Measurements from ENCODE around the gene ANGPTL8. TPM values are rescaled to one million over a fixed set of nuclear protein-coding genes. Genes with fewer than 3 reads are reported as not detected.

Gene ANGPTL8
- total and polyA plus RNA-seq, 2 of the 13 experiments (the other 11 are each of a cell fraction or from before 2014, with no cell fraction given) = 27.3 to 243 TPM

DNA sequence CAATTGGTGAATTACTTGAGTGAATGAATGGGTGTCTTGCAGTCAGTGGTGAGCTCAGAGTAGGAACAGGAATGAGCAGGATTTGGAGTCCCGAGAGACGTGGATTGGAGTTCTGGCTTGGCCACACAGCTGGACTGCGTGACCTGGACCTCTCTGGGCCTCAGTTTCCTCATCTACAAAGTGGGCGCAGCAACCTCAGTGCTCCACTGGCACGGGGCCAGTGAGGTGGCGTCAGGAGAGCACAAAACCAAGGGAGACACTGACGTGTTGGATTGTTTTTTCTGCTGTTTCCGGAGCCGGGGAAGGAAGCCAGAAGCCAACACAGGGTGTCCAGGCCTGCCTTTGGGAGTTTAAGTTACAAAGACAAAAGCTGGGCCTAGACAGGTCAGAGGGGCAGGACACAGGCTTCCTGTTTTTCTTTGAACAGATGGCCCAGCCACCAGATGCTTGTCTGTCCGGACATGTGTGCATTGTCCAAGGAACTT lies 29.4 kb downstream of the ANGPTL8 start (continued):
- no peak for TF ChIP-seq EZH2 (conservative IDR thresholded peaks at IDR 0.05; ENCODE audit: low read depth, low read length)
- TF ChIP-seq, protein P1, sequence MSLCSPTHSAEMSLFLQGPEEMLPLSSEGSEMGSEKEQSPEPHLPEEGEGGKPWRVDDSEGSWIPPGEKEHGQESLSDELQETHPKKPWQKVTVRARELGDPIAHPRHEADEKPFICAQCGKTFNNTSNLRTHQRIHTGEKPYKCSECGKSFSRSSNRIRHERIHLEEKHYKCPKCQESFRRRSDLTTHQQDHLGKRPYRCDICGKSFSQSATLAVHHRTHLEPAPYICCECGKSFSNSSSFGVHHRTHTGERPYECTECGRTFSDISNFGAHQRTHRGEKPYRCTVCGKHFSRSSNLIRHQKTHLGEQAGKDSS (CRISPR knock-in tag; IDR thresholded peaks at IDR 0.05; ENCODE audit: borderline replicate concordance, low read depth) = peak; percentile 83
- TF ChIP-seq SMARCE1 (IDR thresholded peaks at IDR 0.05; ENCODE audit: borderline replicate concordance) = no peak
- no peak for TF ChIP-seq ZNF205 (CRISPR knock-in tag; IDR thresholded peaks at IDR 0.05)
- TF ChIP-seq GTF2F1 (IDR thresholded peaks at IDR 0.05; ENCODE audit: low read length) = no peak
- no peak for TF ChIP-seq CC2D1A (CRISPR knock-in tag; IDR thresholded peaks at IDR 0.05)
- no peak for TF ChIP-seq MBD4 (IDR thresholded peaks at IDR 0.05; ENCODE audit: borderline replicate concordance, low read length)
- no peak for TF ChIP-seq POLR2A (IDR thresholded peaks at IDR 0.05; ENCODE audit: insufficient read depth in 1 of 2, low read depth in 2 of 2, low read length in 2 of 2)
- no peak for TF ChIP-seq TAF15 (IDR thresholded peaks at IDR 0.05; ENCODE audit: low read depth, low read length, poor library complexity, severe bottlenecking)
- TF ChIP-seq, protein P2, sequence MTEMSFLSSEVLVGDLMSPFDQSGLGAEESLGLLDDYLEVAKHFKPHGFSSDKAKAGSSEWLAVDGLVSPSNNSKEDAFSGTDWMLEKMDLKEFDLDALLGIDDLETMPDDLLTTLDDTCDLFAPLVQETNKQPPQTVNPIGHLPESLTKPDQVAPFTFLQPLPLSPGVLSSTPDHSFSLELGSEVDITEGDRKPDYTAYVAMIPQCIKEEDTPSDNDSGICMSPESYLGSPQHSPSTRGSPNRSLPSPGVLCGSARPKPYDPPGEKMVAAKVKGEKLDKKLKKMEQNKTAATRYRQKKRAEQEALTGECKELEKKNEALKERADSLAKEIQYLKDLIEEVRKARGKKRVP (CRISPR knock-in tag; IDR thresholded peaks at IDR 0.05) = no peak
- TF ChIP-seq ZFX (CRISPR knock-in tag; IDR thresholded peaks at IDR 0.05; ENCODE audit: low read depth) = peak; percentile 62
- peak; percentile 91 for TF ChIP-seq RCOR2 (CRISPR knock-in tag; IDR thresholded peaks at IDR 0.05)
- TF ChIP-seq FOXC1 (CRISPR knock-in tag; IDR thresholded peaks at IDR 0.05; ENCODE audit: borderline replicate concordance) = no peak
- peak; percentile 45; the same call in 1 of the 2 replicates for TF ChIP-seq IKZF5 (CRISPR knock-in tag; IDR thresholded peaks at IDR 0.05)
- TF ChIP-seq ZFY (CRISPR knock-in tag; IDR thresholded peaks at IDR 0.05) = peak; percentile 42; the same call in 1 of the 2 replicates
- no peak for TF ChIP-seq AGO2 (optimal IDR thresholded peaks at IDR 0.05; ENCODE audit: low read depth, low read length)
- TF ChIP-seq ZNF788 (CRISPR knock-in tag; IDR thresholded peaks at IDR 0.05; ENCODE audit: borderline replicate concordance) = no peak
- no peak for TF ChIP-seq ZNF709 (CRISPR knock-in tag; IDR thresholded peaks at IDR 0.05)
- no peak for TF ChIP-seq POGK (CRISPR knock-in tag; conservative IDR thresholded peaks at IDR 0.05)
- TF ChIP-seq ELF3 (CRISPR knock-in tag; IDR thresholded peaks at IDR 0.05) = peak; percentile 48; the same call in 1 of the 2 replicates
- TF ChIP-seq, protein P3, sequence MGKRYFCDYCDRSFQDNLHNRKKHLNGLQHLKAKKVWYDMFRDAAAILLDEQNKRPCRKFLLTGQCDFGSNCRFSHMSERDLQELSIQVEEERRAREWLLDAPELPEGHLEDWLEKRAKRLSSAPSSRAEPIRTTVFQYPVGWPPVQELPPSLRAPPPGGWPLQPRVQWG (CRISPR knock-in tag; IDR thresholded peaks at IDR 0.05; ENCODE audit: borderline replicate concordance, low read depth) = no peak
- TF ChIP-seq IKZF1 (IDR thresholded peaks at IDR 0.05) = no peak
- TF ChIP-seq CSRNP2 (CRISPR knock-in tag; conservative IDR thresholded peaks at IDR 0.05; ENCODE audit: low read depth) = no peak
- TF ChIP-seq, protein P4, sequence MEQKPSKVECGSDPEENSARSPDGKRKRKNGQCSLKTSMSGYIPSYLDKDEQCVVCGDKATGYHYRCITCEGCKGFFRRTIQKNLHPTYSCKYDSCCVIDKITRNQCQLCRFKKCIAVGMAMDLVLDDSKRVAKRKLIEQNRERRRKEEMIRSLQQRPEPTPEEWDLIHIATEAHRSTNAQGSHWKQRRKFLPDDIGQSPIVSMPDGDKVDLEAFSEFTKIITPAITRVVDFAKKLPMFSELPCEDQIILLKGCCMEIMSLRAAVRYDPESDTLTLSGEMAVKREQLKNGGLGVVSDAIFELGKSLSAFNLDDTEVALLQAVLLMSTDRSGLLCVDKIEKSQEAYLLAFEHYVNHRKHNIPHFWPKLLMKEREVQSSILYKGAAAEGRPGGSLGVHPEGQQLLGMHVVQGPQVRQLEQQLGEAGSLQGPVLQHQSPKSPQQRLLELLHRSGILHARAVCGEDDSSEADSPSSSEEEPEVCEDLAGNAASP (CRISPR knock-in tag; IDR thresholded peaks at IDR 0.05; ENCODE audit: borderline replicate concordance) = no peak

All from HepG2 (cell line).